ENCODE data around the gene ACOD1. TPM values are rescaled to one million over a fixed set of nuclear protein-coding genes. Genes with fewer than 3 reads are reported as not detected.

The ACOD1 gene
- total RNA-seq, 1 experiment from 2014 or later = not detected

- Histone ChIP-seq H3K36me3 (ENCODE audit: control insufficient read depth, insufficient read depth, low read length) (no peaks in the 10 kb centered on the region), H3K4me3 (ENCODE audit: low read depth, low read length) (no peak overlapping the region), H3K9me3 (peaks cover 6% of the 10 kb centered on the region; the same call in 1 of the 2 replicates), H3K4me1 (no peaks in the 10 kb centered on the region), H3K27me3 (replicated peaks; ENCODE audit: control insufficient read depth, insufficient read depth, low read length) (no peaks in the 10 kb centered on the region; the same call in 1 of the 2 replicates)
- DNase-seq = no peak
- Mint-ChIP-seq H3K36me3 (ENCODE audit: insufficient read depth, unreplicated experiment) (no peaks in the 10 kb centered on the region), H3K27ac (ENCODE audit: unreplicated experiment) (no peak overlapping the region), H3K4me3 (ENCODE audit: unreplicated experiment) (no peak overlapping the region), H3K4me1 (ENCODE audit: low read depth, unreplicated experiment) (peaks cover 6% of the 10 kb centered on the region), H3K9me3 (ENCODE audit: unreplicated experiment) (peaks cover 8% of the 10 kb centered on the region), H3K27me3 (ENCODE audit: insufficient read depth, unreplicated experiment) (peaks cover 3% of the 10 kb centered on the region)
- POLR2A ChIA-PET = no interaction called here
- CTCF ChIA-PET = no interaction called here
- intact Hi-C loops (cut with micrococcal nuclease; ENCODE audit: unreplicated experiment) = no loop called here
- BruUV-seq (replicated peaks) = no TSS peak
- no peak for TF ChIP-seq CTCF (IDR thresholded peaks at IDR 0.05; ENCODE audit: insufficient read depth in 1 of 2, low read depth in 1 of 2, low read length in 1 of 2, severe bottlenecking in 1 of 2, unreplicated experiment in 1 of 2)
These were observed 19.0 kb upstream of the ACOD1 start for GRCh38 chr13:76929320-76929719.

- TF ChIP-seq CTCF (IDR thresholded peaks at IDR 0.05; ENCODE audit: insufficient read depth in 1 of 2, low read depth in 1 of 2, low read length in 1 of 2, severe bottlenecking in 1 of 2, unreplicated experiment in 1 of 2) = no peak
- Mint-ChIP-seq H3K27me3 (ENCODE audit: insufficient read depth, unreplicated experiment) (peaks cover 1% of the 10 kb centered on the region), H3K36me3 (ENCODE audit: insufficient read depth, unreplicated experiment) (no peaks in the 10 kb centered on the region), H3K4me3 (ENCODE audit: unreplicated experiment) (no peak overlapping the region), H3K27ac (ENCODE audit: unreplicated experiment) (no peak overlapping the region), H3K9me3 (ENCODE audit: unreplicated experiment) (peaks cover 8% of the 10 kb centered on the region), H3K4me1 (ENCODE audit: low read depth, unreplicated experiment) (peaks cover 6% of the 10 kb centered on the region)
- Histone ChIP-seq H3K4me1 (no peaks in the 10 kb centered on the region), H3K9me3 (peaks cover 6% of the 10 kb centered on the region; the same call in 1 of the 2 replicates), H3K27me3 (replicated peaks; ENCODE audit: control insufficient read depth, insufficient read depth, low read length) (no peaks in the 10 kb centered on the region; the same call in 1 of the 2 replicates), H3K4me3 (ENCODE audit: low read depth, low read length) (no peak overlapping the region), H3K36me3 (ENCODE audit: control insufficient read depth, insufficient read depth, low read length) (no peaks in the 10 kb centered on the region)
- DNase-seq = no peak
- intact Hi-C loops (cut with micrococcal nuclease; ENCODE audit: unreplicated experiment) = no loop called here
- BruUV-seq (replicated peaks) = no TSS peak
- POLR2A ChIA-PET = no interaction called here
- CTCF ChIA-PET = no interaction called here
These were observed 18.4 kb upstream of the ACOD1 start for GRCh38 chr13:76929851-76930374.

- ChIA-PET CTCF (interaction anchor here (0.5 kb wide), 1 partner anchor 15 kb away, joined by 3 read pairs; no protein-coding TSS in a partner anchor), POLR2A (no interaction called here)
- intact Hi-C loops (cut with micrococcal nuclease; ENCODE audit: unreplicated experiment) = no loop called here
- no peaks in the 10 kb centered on the region for H3K4me1 ChIP-seq
- Mint-ChIP-seq H3K27ac (ENCODE audit: unreplicated experiment) (no peak overlapping the region), H3K4me1 (ENCODE audit: low read depth, unreplicated experiment) (peaks cover 2% of the 10 kb centered on the region), H3K27me3 (ENCODE audit: insufficient read depth, unreplicated experiment) (no peaks in the 10 kb centered on the region), H3K36me3 (ENCODE audit: insufficient read depth, unreplicated experiment) (no peaks in the 10 kb centered on the region), H3K4me3 (ENCODE audit: unreplicated experiment) (no peak overlapping the region), H3K9me3 (ENCODE audit: unreplicated experiment) (peaks cover 8% of the 10 kb centered on the region)
- no TSS peak for BruUV-seq (replicated peaks)
- H3K27me3 ChIP-seq (replicated peaks; ENCODE audit: control insufficient read depth, insufficient read depth, low read length) = no peaks in the 10 kb centered on the region; the same call in 1 of the 2 replicates
- H3K4me3 ChIP-seq (ENCODE audit: low read depth, low read length) = no peak overlapping the region
- DNase-seq = no peak
- H3K9me3 ChIP-seq = peaks cover 6% of the 10 kb centered on the region; the same call in 1 of the 2 replicates
- no peak for TF ChIP-seq CTCF (IDR thresholded peaks at IDR 0.05; ENCODE audit: insufficient read depth in 1 of 2, low read depth in 1 of 2, low read length in 1 of 2, severe bottlenecking in 1 of 2, unreplicated experiment in 1 of 2)
- H3K36me3 ChIP-seq (ENCODE audit: control insufficient read depth, insufficient read depth, low read length) = no peaks in the 10 kb centered on the region
These were observed 16.2 kb upstream of the ACOD1 start for GRCh38 chr13:76932076-76932475.

Data from Caco-2 (cell line).